H9 (cell line): ENCODE data around the gene AK5. TPM values are rescaled to one million over a fixed set of nuclear protein-coding genes. Genes with fewer than 3 reads are reported as not detected.

Experiments used
- DNase-seq: peaks from one replicate; pipeline ENCODE4 v3.0.0-alpha.2; 2017
- H2AFZ ChIP-seq: one replicate; pipeline ENCODE4 v1.6.1; 2013; ENCODE audit warnings: mild to moderate bottlenecking, low read length, control low read depth, moderate library complexity
- H2AK5ac ChIP-seq: 2 replicates; pipeline ENCODE4 v1.6.1; 2013; ENCODE audit warnings: low read length, control low read depth, mixed read lengths; ENCODE audit not compliant: insufficient read length
- H2BK120ac ChIP-seq: one replicate; pipeline ENCODE4 v1.6.1; 2013; ENCODE audit warnings: low read depth, mild to moderate bottlenecking, low read length, control low read depth, inconsistent platforms; ENCODE audit not compliant: poor library complexity, severe bottlenecking
- H2BK12ac ChIP-seq: 2 replicates; pipeline ENCODE4 v1.6.1; 2013; ENCODE audit warnings: low read length, control low read depth, mixed read lengths, low read depth; ENCODE audit not compliant: insufficient read length
- H2BK15ac ChIP-seq: 2 replicates; pipeline ENCODE4 v1.6.1; 2013; ENCODE audit warnings: low read depth, low read length, control low read depth
- H2BK20ac ChIP-seq: one replicate; pipeline ENCODE4 v1.6.1; 2013; ENCODE audit warnings: low read depth, mild to moderate bottlenecking, low read length, control low read depth, inconsistent platforms; ENCODE audit not compliant: poor library complexity, severe bottlenecking
- H2BK5ac ChIP-seq: 2 replicates; pipeline ENCODE4 v1.6.1; 2013; ENCODE audit warnings: low read length, control low read depth, mixed read lengths; ENCODE audit not compliant: insufficient read length
- H3K14ac ChIP-seq: 2 replicates; pipeline ENCODE4 v1.6.1; 2013; ENCODE audit warnings: low read length, control low read depth; ENCODE audit not compliant: insufficient read depth
- H3K18ac ChIP-seq: 2 replicates; pipeline ENCODE4 v1.6.1; 2013; ENCODE audit warnings: low read depth, mild to moderate bottlenecking, mixed read lengths, low read length, control low read depth; ENCODE audit not compliant: insufficient read length
- H3K23ac ChIP-seq: 2 replicates; pipeline ENCODE4 v1.6.1; 2013; ENCODE audit warnings: low read length, control low read depth, mixed read lengths, low read depth; ENCODE audit not compliant: insufficient read length
- H3K23me2 ChIP-seq: 2 replicates; pipeline ENCODE4 v1.6.1; 2013; ENCODE audit warnings: low read depth, mild to moderate bottlenecking, mixed read lengths, low read length, control low read depth; ENCODE audit not compliant: insufficient read length, poor library complexity, severe bottlenecking
- H3K27ac ChIP-seq: 2 replicates; pipeline ENCODE4 v1.5.1; 2013; ENCODE audit warnings: low read length, control low read depth, mixed read lengths, low read depth; ENCODE audit not compliant: insufficient read length
- H3K27me3 ChIP-seq: 2 replicates; pipeline ENCODE4 v1.6.1; 2013; ENCODE audit warnings: low read length, control low read depth, inconsistent platforms; ENCODE audit not compliant: insufficient read depth
- H3K4ac ChIP-seq: 2 replicates; pipeline ENCODE4 v1.6.1; 2013; ENCODE audit warnings: low read depth, mild to moderate bottlenecking, control low read depth, inconsistent platforms, low read length, moderate library complexity
- H3K4me1 ChIP-seq: 2 replicates; pipeline ENCODE4 v1.6.1; 2013; ENCODE audit warnings: low read length, control low read depth, inconsistent platforms; ENCODE audit not compliant: insufficient read depth
- H3K4me2 ChIP-seq: 2 replicates; pipeline ENCODE4 v1.6.1; 2013; ENCODE audit warnings: low read length, control low read depth, mixed read lengths; ENCODE audit not compliant: insufficient read length, insufficient read depth
- H3K56ac ChIP-seq: 2 replicates; pipeline ENCODE4 v1.6.1; 2013; ENCODE audit warnings: low read depth, mild to moderate bottlenecking, mixed read lengths, low read length, control low read depth; ENCODE audit not compliant: insufficient read length
- H3K79me1 ChIP-seq: 2 replicates; pipeline ENCODE4 v1.6.1; 2013; ENCODE audit warnings: low read depth, mild to moderate bottlenecking, moderate library complexity, low read length, control low read depth, inconsistent platforms; ENCODE audit not compliant: insufficient read depth, poor library complexity, severe bottlenecking
- H3K79me2 ChIP-seq: 2 replicates; pipeline ENCODE4 v1.6.1; 2013; ENCODE audit warnings: low read length, control low read depth, inconsistent platforms; ENCODE audit not compliant: insufficient read depth
- H3K9ac ChIP-seq: 2 replicates; pipeline ENCODE4 v1.6.1; 2013; ENCODE audit warnings: low read length, control low read depth, mixed read lengths; ENCODE audit not compliant: insufficient read length; ENCODE audit errors: extremely low read depth
- H3K9me3 ChIP-seq: one replicate; pipeline ENCODE4 v1.6.1; 2013; ENCODE audit warnings: low read depth, low read length, inconsistent platforms; ENCODE audit not compliant: control insufficient read depth
- H3T11ph ChIP-seq: one replicate; pipeline ENCODE4 v1.6.1; 2013; ENCODE audit warnings: mild to moderate bottlenecking, low read length, control low read depth, inconsistent platforms
- H4K20me1 ChIP-seq: one replicate; pipeline ENCODE4 v1.6.1; 2013; ENCODE audit not compliant: control insufficient read depth, insufficient read length, insufficient read depth
- H4K5ac ChIP-seq: 2 replicates; pipeline ENCODE4 v1.6.1; 2013; ENCODE audit warnings: low read depth, mild to moderate bottlenecking, mixed read lengths, low read length, control low read depth; ENCODE audit not compliant: insufficient read length
- H4K8ac ChIP-seq: replicated peaks from 2 replicates; pipeline ENCODE4 v1.6.1; 2013; ENCODE audit warnings: low read length, control low read depth, mixed read lengths, low read depth; ENCODE audit not compliant: insufficient read length
- H4K91ac ChIP-seq: 2 replicates; pipeline ENCODE4 v1.6.1; 2013; ENCODE audit warnings: low read depth, mild to moderate bottlenecking, moderate library complexity, mixed read lengths, low read length, control low read depth; ENCODE audit not compliant: insufficient read length
- H3K27ac Mint-ChIP-seq, 3 experiments: 2 replicates in 2 of 3; 3 replicates in 1 of 3; pipeline ENCODE4 v1.8.0; 2020 to 2021; ENCODE audit warnings: mixed read lengths in 3 of 3, mild to moderate bottlenecking in 1 of 3, moderate library complexity in 1 of 3
- H3K27me3 Mint-ChIP-seq: 2 replicates; pipeline ENCODE4 v1.8.0; 2021; ENCODE audit warnings: low read depth, mild to moderate bottlenecking, moderate library complexity, mixed read lengths
- H3K36me3 Mint-ChIP-seq, 3 experiments: 2 replicates in 2 of 3; 3 replicates in 1 of 3; pipeline ENCODE4 v1.8.0; 2020 to 2021; ENCODE audit warnings: low read depth in 3 of 3, mixed read lengths in 3 of 3; ENCODE audit not compliant: insufficient read depth in 1 of 3
- H3K4me1 Mint-ChIP-seq, 2 experiments: 2 replicates each; pipeline ENCODE4 v1.8.0; 2020; ENCODE audit warnings: mixed read lengths in 2 of 2
- H3K4me3 Mint-ChIP-seq, 2 experiments: 2 replicates in 1 of 2; 3 replicates in 1 of 2; pipeline ENCODE4 v1.8.0; 2020 to 2021; ENCODE audit warnings: mild to moderate bottlenecking in 2 of 2, mixed read lengths in 2 of 2, moderate library complexity in 1 of 2
- H3K9me3 Mint-ChIP-seq, 2 experiments: 2 replicates in 1 of 2; 3 replicates in 1 of 2; pipeline ENCODE4 v1.8.0; 2020; ENCODE audit warnings: mild to moderate bottlenecking in 2 of 2, mixed read lengths in 2 of 2, moderate library complexity in 1 of 2
- WGBS: extraction: QIAGEN DNeasy Blood & Tissue Kit; methylation state at CpG from one replicate; pipeline ENCODE4 v1.1.7; 2013; ENCODE audit warnings: missing lambda C conversion rate, low lambda C conversion rate, mixed read lengths; ENCODE audit not compliant: insufficient read length; ENCODE audit errors: extremely low coverage; 5-methylcytosine and 5-hydroxymethylcytosine counted together
- total RNA-seq: library from RNA; stranded (reverse); gene quantifications from 2 replicates; pipeline ENCODE4 v1.2.1, GENCODE V29; 2021
- TF ChIP-seq, protein P1 (sequence below): fragments of 200-600 bp; sonication (generic); conservative IDR thresholded peaks from 3 replicates; pipeline ENCODE4 v1.8.0; 2021; ENCODE audit warnings: antibody characterized with exemption, mild to moderate bottlenecking

The AK5 gene
- total RNA-seq, 1 experiment from 2014 or later: 2.5 TPM

DNA sequence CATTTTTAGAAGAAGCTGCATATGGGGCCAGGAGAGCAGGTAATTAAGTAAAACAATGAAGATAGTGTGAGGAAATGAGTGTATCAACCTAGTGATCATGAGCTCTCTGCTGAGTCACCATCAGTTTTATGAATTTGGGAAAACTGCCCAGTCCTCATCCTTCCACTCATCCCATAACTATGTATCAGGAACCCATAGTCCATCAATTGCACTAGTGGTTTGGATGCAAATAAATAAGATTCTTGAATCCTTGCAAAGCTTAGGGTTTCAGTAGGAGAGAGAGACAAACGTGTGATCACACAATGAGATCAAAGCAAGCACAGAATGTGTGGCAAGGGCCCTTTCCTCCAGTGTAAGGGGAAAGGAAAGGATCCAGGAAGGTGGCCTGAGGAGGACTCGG lies 255.0 kb downstream of the AK5 start:
- H3K27ac Mint-ChIP-seq: no peak overlapping the region
- no peaks in the 10 kb centered on the region for H3K79me1 ChIP-seq
- H3K27me3 Mint-ChIP-seq: no peaks in the 10 kb centered on the region
- no peak overlapping the region for H2AK5ac ChIP-seq
- H3K4me3 Mint-ChIP-seq: no peak overlapping the region
- WGBS: no CpG with 5 or more reads among the region's 2 CpGs
- H2BK15ac ChIP-seq: no peak overlapping the region
- no peak overlapping the region for H3K14ac ChIP-seq
- no peak overlapping the region for H4K5ac ChIP-seq
- H3K9me3 ChIP-seq: no peaks in the 10 kb centered on the region
- no peak overlapping the region for H3K9ac ChIP-seq
- TF ChIP-seq, protein P1, sequence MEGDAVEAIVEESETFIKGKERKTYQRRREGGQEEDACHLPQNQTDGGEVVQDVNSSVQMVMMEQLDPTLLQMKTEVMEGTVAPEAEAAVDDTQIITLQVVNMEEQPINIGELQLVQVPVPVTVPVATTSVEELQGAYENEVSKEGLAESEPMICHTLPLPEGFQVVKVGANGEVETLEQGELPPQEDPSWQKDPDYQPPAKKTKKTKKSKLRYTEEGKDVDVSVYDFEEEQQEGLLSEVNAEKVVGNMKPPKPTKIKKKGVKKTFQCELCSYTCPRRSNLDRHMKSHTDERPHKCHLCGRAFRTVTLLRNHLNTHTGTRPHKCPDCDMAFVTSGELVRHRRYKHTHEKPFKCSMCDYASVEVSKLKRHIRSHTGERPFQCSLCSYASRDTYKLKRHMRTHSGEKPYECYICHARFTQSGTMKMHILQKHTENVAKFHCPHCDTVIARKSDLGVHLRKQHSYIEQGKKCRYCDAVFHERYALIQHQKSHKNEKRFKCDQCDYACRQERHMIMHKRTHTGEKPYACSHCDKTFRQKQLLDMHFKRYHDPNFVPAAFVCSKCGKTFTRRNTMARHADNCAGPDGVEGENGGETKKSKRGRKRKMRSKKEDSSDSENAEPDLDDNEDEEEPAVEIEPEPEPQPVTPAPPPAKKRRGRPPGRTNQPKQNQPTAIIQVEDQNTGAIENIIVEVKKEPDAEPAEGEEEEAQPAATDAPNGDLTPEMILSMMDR: no peak
- H2BK120ac ChIP-seq: no peak overlapping the region
- no peak overlapping the region for H2BK5ac ChIP-seq
- no peaks in the 10 kb centered on the region for H3K79me2 ChIP-seq
- no peak overlapping the region for H3K4ac ChIP-seq
- no peaks in the 10 kb centered on the region for H3K27me3 ChIP-seq
- H3K27ac ChIP-seq: no peak overlapping the region
- H3K23me2 ChIP-seq: no peaks in the 10 kb centered on the region
- H3T11ph ChIP-seq: no peak overlapping the region
- H3K4me1 ChIP-seq: no peaks in the 10 kb centered on the region; the same call in 1 of the 2 replicates
- no peak for DNase-seq
- H4K91ac ChIP-seq: no peak overlapping the region
- H3K36me3 Mint-ChIP-seq: no peaks in the 10 kb centered on the region
- H3K4me1 Mint-ChIP-seq: peaks cover 2 to 15% of the 10 kb centered on the region in 2 experiments; a peak in 3 of 4 replicates
- no peaks in the 10 kb centered on the region for H4K20me1 ChIP-seq
- no peak overlapping the region for H3K18ac ChIP-seq
- no peak overlapping the region for H3K23ac ChIP-seq
- no peak overlapping the region for H2BK12ac ChIP-seq
- H2AFZ ChIP-seq: no peak overlapping the region
- no peak overlapping the region for H3K56ac ChIP-seq
- no peak overlapping the region for H2BK20ac ChIP-seq
- H3K9me3 Mint-ChIP-seq: no peaks in the 10 kb centered on the region
- no peak overlapping the region for H4K8ac ChIP-seq
- H3K4me2 ChIP-seq: no peak overlapping the region
